ENCODE data around the gene AKAP13.
"Not testable (repeated sequence)": the region's sequence is repeated elsewhere in the genome, so short reads cannot be mapped to it uniquely, and the experiment has no call there.

The AKAP13 gene

GRCh38 chr15:85504749-85505676 is 124.6 kb downstream of the AKAP13 start:
- DNase-seq: no peak

- DNase-seq: no peak
Measured at GRCh38 chr15:85507114-85507513, 126.7 kb downstream of the AKAP13 start.

- DNase-seq: no peak
Measured at GRCh38 chr15:85509973-85510372, 129.6 kb downstream of the AKAP13 start.

GRCh38 chr15:85514413-85514812 is 134.0 kb downstream of the AKAP13 start:
- no peak for DNase-seq

- no peak for DNase-seq
Measured at GRCh38 chr15:85515212-85515611, 134.8 kb downstream of the AKAP13 start.

- no peak for DNase-seq
Measured at GRCh38 chr15:85517086-85517485, 136.7 kb downstream of the AKAP13 start.

GRCh38 chr15:85518979-85519761 is 138.8 kb downstream of the AKAP13 start:
- no peak for DNase-seq

GRCh38 chr15:85520650-85521049 is 140.2 kb downstream of the AKAP13 start:
- DNase-seq: no peak

GRCh38 chr15:85523530-85523929 is 143.1 kb downstream of the AKAP13 start:
- no peak for DNase-seq

- no peak for DNase-seq
Measured at GRCh38 chr15:85525755-85526154, 145.4 kb downstream of the AKAP13 start.

- no peak for DNase-seq
Measured at GRCh38 chr15:85527895-85528294, 147.5 kb downstream of the AKAP13 start.

GRCh38 chr15:85530079-85530478 is 149.7 kb downstream of the AKAP13 start:
- no peak for DNase-seq

- DNase-seq: no peak
Measured at GRCh38 chr15:85531083-85531482, 150.7 kb downstream of the AKAP13 start.

- DNase-seq: no peak
Measured at GRCh38 chr15:85532689-85533088, 152.3 kb downstream of the AKAP13 start.

GRCh38 chr15:85534031-85534430 is 153.6 kb downstream of the AKAP13 start:
- DNase-seq: no peak

GRCh38 chr15:85535533-85536330 is 155.3 kb downstream of the AKAP13 start:
- not testable (repeated sequence) for DNase-seq

GRCh38 chr15:85536341-85536740 is 155.9 kb downstream of the AKAP13 start:
- DNase-seq: no peak

- no peak for DNase-seq
Measured at GRCh38 chr15:85539491-85539890, 159.1 kb downstream of the AKAP13 start.

- DNase-seq: no peak
Measured at GRCh38 chr15:85540085-85540797, 159.8 kb downstream of the AKAP13 start.

GRCh38 chr15:85541744-85542143 is 161.3 kb downstream of the AKAP13 start:
- no peak for DNase-seq

GRCh38 chr15:85542488-85542887 is 162.1 kb downstream of the AKAP13 start:
- no peak for DNase-seq

GRCh38 chr15:85542895-85543331 is 162.5 kb downstream of the AKAP13 start:
- DNase-seq: no peak

Data from activated naive CD4-positive, alpha-beta T cell (primary cell).